ENCODE measurements around the gene SLC2A8. TPM values are rescaled to one million over a fixed set of nuclear protein-coding genes. Genes with fewer than 3 reads are reported as not detected.

Gene SLC2A8
- total and polyA plus RNA-seq, 7 donors, result 7.2 to 68.7 (median 45.1) TPM

DNA sequence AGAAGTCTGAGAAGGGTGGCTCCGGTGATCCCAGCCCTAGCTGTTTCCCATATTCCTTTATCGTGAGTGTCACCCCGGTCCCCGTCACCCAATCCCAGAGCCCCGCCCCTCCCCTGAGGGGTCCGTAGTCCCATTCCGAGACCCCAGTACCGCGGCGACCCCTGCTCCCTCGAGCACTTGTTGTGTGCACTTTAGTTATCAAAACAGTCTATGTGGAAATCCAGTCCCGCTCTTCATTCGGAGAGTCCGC is 54.6 kb downstream of the SLC2A8 start:
- WGBS, 2 donors, result 0 to 1% methylated on average over 14 of the region's 14 CpGs
- H3K9me3 ChIP-seq, result no peaks in the 10 kb centered on the region
- no peak for TF ChIP-seq EP300 (IDR thresholded peaks at IDR 0.05)
- no peak for TF ChIP-seq POLR2A (IDR thresholded peaks at IDR 0.05)
- TF ChIP-seq, protein P1, sequence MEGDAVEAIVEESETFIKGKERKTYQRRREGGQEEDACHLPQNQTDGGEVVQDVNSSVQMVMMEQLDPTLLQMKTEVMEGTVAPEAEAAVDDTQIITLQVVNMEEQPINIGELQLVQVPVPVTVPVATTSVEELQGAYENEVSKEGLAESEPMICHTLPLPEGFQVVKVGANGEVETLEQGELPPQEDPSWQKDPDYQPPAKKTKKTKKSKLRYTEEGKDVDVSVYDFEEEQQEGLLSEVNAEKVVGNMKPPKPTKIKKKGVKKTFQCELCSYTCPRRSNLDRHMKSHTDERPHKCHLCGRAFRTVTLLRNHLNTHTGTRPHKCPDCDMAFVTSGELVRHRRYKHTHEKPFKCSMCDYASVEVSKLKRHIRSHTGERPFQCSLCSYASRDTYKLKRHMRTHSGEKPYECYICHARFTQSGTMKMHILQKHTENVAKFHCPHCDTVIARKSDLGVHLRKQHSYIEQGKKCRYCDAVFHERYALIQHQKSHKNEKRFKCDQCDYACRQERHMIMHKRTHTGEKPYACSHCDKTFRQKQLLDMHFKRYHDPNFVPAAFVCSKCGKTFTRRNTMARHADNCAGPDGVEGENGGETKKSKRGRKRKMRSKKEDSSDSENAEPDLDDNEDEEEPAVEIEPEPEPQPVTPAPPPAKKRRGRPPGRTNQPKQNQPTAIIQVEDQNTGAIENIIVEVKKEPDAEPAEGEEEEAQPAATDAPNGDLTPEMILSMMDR (IDR thresholded peaks at IDR 0.05), result no peak
- no peak for TF ChIP-seq POLR2AphosphoS5 (IDR thresholded peaks at IDR 0.05)
- no peak for DNase-seq
- H3K4me3 ChIP-seq, result peak overlapping the region; percentile 73 to 87 (median 79)
- no peaks in the 10 kb centered on the region for H3K27me3 ChIP-seq
- H3K36me3 ChIP-seq, result peaks cover 17 to 52% (median 37%) of the 10 kb centered on the region in 4 donors
- peaks cover 0 to 70% (median 58%) of the 10 kb centered on the region in 4 donors for H3K4me1 ChIP-seq
- intact Hi-C loops (cut with DNase I), result loop anchor here (1.0 to 5.0 kb wide), 3 partner anchors 27 to 224 kb away; partner anchors contain the start of genes SLC2A8 and ZNF79
- H3K27ac ChIP-seq, result peak overlapping the region; percentile 94 to 98 (median 96)

DNA sequence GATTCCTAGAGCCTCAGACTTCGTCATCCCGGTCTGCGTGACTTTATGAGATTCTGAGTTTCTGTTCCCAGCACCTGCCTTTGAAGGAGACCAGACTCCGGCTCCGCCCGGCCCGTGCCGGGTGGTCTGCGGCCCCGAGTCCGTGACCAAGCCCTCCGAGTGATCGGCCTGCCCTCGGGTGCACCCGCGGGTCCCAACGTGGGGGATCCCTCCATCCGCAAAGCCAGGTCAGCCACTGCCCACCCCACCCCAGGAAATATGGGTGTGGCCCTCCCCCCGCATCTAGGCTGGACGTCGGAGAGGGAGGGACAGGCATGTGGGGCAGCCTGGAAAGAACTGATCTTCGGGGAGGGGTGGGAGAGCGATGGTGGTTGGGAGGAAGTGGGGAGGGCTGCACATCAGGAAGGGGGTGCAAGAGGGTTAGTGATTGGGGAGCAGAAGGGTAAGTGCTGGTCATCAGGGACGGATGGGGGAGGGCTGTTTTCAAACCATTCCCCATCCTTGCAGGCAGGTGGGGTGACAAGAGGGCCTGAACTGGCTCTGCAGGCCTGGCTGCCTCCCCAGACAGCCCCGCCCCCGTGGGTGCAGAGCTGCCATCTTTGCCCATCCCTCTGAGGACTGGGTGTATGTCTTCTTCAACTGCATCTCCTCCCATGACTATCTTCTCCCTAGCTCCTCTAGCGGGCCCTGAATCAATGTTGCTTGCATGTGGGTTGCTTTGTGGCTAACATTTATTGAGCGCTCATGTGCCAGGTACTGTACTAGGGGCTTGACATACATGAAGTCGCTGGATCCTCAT is 55.1 kb downstream of the SLC2A8 start:
- no peaks in the 10 kb centered on the region for H3K27me3 ChIP-seq
- H3K4me3 ChIP-seq, result peak overlapping the region; percentile 73 to 87 (median 79)
- H3K36me3 ChIP-seq, result peaks cover 18 to 51% (median 36%) of the 10 kb centered on the region in 4 donors
- TF ChIP-seq POLR2A (IDR thresholded peaks at IDR 0.05), result no peak
- TF ChIP-seq EP300 (IDR thresholded peaks at IDR 0.05), result peak in 1 of 4 donors; percentile 7
- H3K27ac ChIP-seq, result peak overlapping the region; percentile 94 to 98 (median 96)
- H3K4me1 ChIP-seq, result peaks cover 0 to 72% (median 58%) of the 10 kb centered on the region in 4 donors
- H3K9me3 ChIP-seq, result no peaks in the 10 kb centered on the region
- intact Hi-C loops (cut with DNase I), result loop anchor here (1.0 to 5.0 kb wide), 3 partner anchors 27 to 225 kb away; partner anchors contain the start of genes SLC2A8 and ZNF79
- 7 to 10% methylated on average over 29 of the region's 29 CpGs for WGBS, 2 donors
- peak; percentile 83 for DNase-seq

DNA sequence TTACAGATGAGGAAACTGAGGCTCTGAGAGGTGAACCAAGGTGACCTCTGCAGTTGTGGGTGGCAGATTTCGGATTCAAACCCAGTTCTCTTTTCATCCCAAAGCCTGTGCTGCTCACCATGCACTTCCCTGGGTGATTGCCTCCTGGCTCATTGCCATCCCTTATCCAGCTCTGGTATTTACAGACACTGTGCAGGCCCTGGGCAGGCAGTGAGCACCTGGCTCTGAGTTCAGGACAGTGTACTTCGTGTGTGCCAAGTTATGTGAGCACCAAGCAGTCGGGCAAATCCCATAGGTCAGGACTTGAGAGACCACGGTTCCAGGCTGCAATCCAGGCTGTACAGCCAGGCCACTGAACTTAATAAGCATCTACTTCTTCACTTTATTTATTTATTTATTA is 55.7 kb downstream of the SLC2A8 start:
- Histone ChIP-seq H3K9me3 (no peaks in the 10 kb centered on the region), H3K36me3 (peaks cover 15 to 51% (median 36%) of the 10 kb centered on the region in 4 donors), H3K27me3 (no peaks in the 10 kb centered on the region), H3K4me1 (peaks cover 0 to 72% (median 58%) of the 10 kb centered on the region in 4 donors), H3K27ac (peak overlapping the region; percentile 94 to 98 (median 96)), H3K4me3 (peak overlapping the region in 3 of 4 donors; percentile 73 to 87 (median 80))
- 12 to 43% methylated on average over 4 of the region's 4 CpGs for WGBS, 2 donors
- intact Hi-C loops (cut with DNase I), result loop anchor here (5.0 kb wide), 1 partner anchor 225 kb away; no protein-coding TSS in a partner anchor
- TF ChIP-seq POLR2A (IDR thresholded peaks at IDR 0.05), result no peak
- TF ChIP-seq POLR2AphosphoS5 (IDR thresholded peaks at IDR 0.05), result peak; percentile 72 to 93 (median 85)
- TF ChIP-seq, protein P1 (IDR thresholded peaks at IDR 0.05), result no peak
- TF ChIP-seq EP300 (IDR thresholded peaks at IDR 0.05), result peak in 2 of 4 donors; percentile 16 to 71
- DNase-seq, result peak; percentile 94

DNA sequence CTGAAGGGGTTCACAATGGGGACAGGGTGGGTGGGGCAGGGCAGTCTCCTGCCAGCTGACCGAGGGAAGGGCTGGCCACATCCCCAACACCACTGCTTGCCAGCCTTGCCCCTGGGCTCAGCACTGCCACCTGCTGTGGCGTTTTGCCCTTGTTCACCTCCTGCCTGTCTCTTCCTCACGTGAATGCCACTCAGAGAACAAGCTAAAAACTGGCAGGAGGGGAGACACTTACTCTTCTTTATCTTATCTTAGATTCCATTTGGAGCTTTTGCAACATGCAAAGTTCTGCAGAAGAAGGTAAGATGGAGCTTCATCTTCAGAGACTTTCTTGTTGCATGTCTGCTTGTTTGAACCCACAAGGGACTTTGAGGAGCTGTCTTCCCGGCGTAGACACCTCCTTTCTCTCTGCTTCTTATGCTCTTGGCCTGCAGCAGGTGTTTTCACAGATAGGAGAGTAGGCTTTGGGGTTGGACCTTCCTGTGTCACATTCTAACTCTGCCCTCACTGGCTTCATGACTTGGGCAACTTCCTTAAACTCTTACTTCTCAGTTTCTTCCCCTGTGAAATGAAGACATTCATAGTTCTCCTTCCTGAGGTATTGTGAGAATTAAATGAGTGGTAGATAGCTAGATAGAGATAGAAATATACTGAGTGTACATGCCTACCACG is 58.5 kb downstream of the SLC2A8 start:
- peaks cover 0 to 59% (median 48%) of the 10 kb centered on the region in 4 donors for H3K4me1 ChIP-seq
- 49 to 59% methylated on average over 6 of the region's 6 CpGs for WGBS, 2 donors
- H3K27me3 ChIP-seq, result no peaks in the 10 kb centered on the region
- intact Hi-C loops (cut with DNase I), result no loop called here
- H3K9me3 ChIP-seq, result no peaks in the 10 kb centered on the region
- no peak for DNase-seq
- peak overlapping the region in 3 of 4 donors; percentile 13 to 98 (median 97) for H3K27ac ChIP-seq
- H3K4me3 ChIP-seq, result no peak overlapping the region
- peaks cover 10 to 54% (median 31%) of the 10 kb centered on the region in 4 donors for H3K36me3 ChIP-seq
- TF ChIP-seq, protein P1 (IDR thresholded peaks at IDR 0.05), result peak in 1 of 4 experiments; percentile 21
- TF ChIP-seq POLR2A (IDR thresholded peaks at IDR 0.05), result no peak
- no peak for TF ChIP-seq POLR2AphosphoS5 (IDR thresholded peaks at IDR 0.05)
- no peak for TF ChIP-seq EP300 (IDR thresholded peaks at IDR 0.05)

Data from sigmoid colon (tissue), 7 donors.